Transverse colon (tissue), 3 donors: Measurements from ENCODE around the gene VSX1.

Source experiments
- CTCF ChIP-seq, 5 experiments: fragments of 200-600 bp in 3 of 5; fragments of 450-650 bp in 2 of 5; sonication (generic) in 3 of 5; IDR thresholded peaks; 1 replicate in 2 of 5; 2 replicates in 3 of 5; pipeline ENCODE4 v1.5.1; 2016 to 2017; ENCODE audit warnings: antibody characterized with exemption in 5 of 5, inconsistent platforms in 3 of 5, mild to moderate bottlenecking in 2 of 5, moderate library complexity in 1 of 5
- EP300 ChIP-seq: sonication (generic); formaldehyde crosslinking; IDR thresholded peaks from one replicate; pipeline ENCODE4 v1.6.1; 2017; ENCODE audit warnings: antibody characterized with exemption, low read depth
- POLR2A ChIP-seq: fragments of 450-650 bp; IDR thresholded peaks from one replicate; pipeline ENCODE4 v1.6.1; 2016; ENCODE audit warnings: antibody characterized with exemption, mild to moderate bottlenecking, moderate library complexity

GRCh38 chr20:25044261-25044560 is 37.7 kb downstream of the VSX1 start:
- no peak for TF ChIP-seq CTCF (IDR thresholded peaks at IDR 0.05)
- no peak for TF ChIP-seq POLR2A
- no peak for TF ChIP-seq EP300
